HG03060 (cell line): ENCODE data around the gene DRICH1.
"Not testable (repeated sequence)": the region's sequence is repeated elsewhere in the genome, so short reads cannot be mapped to it uniquely, and the experiment has no call there.

Experiments
- ATAC-seq: cut with Tn5 transposase; IDR thresholded peaks from one replicate; pipeline ENCODE4 v1.9.1; 2021; ENCODE audit warnings: low read depth, moderate number of reproducible peaks; ENCODE audit not compliant: unreplicated experiment

Gene DRICH1, protein sequence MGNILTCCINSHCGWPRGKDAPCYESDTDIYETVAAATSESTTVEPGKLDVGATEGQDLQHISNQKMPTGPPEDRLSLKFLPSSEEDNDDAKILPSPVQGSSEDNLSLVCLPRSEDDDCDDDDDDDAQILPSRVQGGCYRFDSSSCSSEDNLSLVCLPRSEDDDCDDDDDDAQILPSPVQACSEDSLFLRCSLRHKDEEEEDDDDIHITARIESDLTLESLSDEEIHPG

DNA sequence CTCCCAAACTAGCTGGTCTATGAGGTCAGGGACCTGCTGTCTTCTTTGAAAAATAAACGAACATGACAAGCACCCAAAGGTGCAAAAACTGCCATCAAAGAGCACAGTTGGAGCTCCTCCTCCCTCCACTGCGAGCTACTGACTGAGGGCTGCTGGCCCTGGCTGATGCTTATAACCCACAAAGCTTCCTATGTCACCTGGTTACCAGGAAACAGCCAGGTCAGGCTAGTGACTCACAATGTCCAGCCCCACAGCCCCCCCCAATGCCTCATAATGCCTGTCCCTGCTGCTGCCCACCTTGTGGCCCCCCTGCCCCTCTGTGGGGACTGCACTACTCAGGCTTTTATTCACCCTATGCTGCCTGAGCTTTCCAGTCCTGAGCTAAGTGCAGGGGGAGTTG lies at the start of gene DRICH1:
DRICH1 (minus strand) TSS at position 144 of the 400 bp plus-strand sequence. CDS start 298 bp downstream, outside the sequence.
- ATAC-seq = no peak

DNA sequence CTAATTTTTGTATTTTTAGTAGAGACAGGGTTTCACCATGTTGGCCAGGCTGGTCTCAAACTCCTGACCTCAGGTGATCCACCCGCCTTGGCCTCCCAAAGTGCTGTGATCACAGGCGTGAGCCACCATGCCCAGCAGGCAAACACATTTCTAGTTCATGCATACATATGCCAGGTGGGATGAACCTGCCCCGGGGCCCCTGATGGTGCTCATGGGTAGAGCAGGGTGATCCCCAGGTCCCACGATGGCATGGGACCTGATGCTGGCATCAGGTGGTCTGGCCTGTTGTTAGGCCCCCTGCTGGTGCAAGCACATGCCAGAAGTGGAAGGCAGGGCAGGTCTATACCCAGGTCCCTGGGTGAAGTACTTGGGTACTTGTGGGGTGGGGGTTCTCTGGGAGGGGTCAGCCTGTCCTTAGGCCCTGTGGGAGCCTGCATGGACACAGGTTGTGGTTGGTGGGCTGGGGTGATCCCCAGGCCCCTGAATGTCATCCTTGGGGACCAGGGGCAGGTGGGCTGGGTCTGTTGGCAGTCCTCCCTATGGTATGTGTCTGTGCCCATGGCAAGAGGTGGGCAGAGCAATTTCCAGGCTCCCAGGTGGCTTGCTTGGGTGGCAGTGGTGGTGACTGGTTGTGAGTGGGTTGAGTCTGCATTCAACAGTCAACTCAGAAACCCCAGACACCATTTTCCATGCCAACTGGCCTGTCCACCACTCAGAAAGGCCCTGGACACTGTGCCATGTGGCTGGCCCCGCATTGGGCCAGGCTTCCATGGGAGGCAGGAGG lies 49.1 kb upstream of the DRICH1 start:
- no peak for ATAC-seq

DNA sequence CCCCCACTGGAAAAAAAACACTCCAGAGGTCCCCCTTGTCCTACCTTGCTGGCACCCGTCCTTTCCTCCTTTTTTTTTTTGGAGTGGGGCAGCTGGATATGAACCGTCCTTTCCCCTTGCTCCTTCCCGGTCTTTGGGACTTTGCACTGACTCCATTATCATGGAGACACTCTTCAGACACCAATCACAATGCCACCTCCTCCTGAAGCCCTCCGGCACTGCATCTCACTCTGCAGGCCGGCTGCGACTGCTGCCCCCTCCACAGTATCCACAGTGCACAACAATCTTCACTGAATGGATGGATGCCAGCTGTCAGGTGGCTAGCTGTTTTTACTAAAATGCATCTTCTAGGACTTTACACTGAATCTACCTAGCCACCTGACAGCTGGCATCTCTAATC lies 46.0 kb upstream of the DRICH1 start:
- ATAC-seq = no peak

DNA sequence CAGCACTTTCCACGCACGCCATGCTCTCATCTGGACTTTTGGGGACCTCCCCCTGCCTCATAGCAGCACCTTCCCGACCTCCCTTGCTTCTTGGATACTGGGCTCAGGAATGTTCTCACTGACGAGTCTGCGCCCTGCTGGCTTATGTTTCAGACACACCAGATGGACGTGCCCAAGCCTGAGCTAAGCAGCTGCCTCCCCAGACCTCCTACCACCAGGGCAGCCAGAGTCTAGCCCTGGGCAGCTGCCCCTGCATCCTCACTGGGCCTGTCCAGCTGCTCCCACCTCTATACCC lies 45.5 kb upstream of the DRICH1 start:
- ATAC-seq = no peak

DNA sequence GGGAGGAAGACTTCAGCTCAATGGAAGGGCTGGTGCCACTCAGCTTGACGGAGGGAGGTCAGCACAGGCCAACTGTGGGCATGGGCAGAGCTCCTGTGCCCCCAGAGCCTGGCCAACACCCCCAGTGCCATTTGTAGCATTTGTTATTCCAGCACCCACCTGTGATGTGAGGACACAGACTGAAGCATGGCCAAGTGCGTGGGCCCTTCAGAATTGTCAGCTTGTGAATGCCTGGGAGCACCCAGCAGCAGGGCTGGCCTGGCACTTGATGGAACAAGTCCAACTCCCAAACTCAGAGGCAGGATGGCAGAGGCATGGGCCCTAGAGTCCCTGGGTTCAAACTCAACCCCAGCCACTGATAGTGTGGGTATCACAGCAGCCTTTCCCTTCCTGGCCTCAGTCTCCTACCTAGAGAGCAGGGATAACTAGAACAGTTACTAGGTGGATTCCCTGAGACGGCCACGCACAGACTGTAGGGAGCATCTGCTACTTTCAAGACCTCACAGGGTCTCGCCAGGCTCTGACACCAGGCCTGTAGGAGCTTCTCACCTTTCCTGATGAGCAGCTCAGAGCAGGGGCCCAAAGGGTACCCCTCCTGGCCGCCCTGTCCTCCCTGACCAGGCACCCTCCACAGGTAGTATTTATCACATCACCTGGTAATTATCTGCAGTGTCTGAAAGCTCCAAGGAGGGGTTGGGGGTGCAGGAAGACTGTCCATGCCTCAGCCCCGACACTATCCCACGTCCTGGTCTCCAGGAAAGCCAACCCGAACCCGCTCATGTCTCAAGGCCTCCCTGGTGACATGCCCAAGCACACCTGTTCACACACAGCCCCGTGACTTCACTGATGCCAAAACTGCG lies 45.0 kb upstream of the DRICH1 start:
- not testable (repeated sequence) for ATAC-seq

DNA sequence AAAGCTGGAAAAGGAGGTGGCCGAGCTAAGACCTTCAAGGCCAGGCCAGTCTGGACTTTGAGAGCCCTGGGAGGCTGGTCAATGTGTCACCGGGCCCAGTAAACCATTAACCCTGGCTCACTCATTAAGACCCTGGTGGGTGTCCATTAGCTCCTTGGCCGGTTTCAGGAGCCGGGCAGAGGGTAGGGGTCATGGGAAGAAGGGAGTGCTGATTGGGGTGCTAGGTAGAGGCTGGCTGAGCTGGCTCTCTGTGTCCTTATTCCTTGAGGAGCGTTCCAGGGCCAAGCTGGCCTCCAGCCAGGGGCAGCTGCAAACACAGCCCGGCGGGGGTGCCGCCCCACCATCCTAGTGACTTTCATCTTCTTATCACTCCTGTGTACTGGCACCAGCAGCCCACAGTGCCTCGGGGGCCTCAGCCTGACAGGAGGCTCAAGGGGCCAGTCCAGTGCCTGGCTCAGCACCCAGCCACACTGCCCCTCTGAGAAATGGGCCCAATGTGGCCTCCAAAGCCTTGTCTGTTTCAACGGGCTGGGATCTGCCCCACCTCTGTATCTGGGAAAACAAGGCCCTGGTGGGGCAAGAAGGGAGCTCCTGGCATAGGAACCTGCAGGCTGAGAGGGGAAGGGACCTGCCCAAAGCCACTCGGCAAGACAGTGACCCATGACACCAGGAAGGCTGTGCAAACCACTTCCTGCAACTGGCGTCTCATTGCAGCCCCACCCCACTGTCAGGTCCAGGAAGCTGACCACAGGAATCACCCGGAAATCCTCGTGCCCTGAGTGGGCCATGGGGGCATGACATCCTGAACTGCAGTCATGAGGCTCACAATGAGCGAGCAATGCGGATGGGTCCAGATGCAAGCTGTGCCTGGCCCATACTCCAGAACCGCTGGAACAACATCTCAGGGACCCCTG lies 43.6 kb upstream of the DRICH1 start:
- ATAC-seq = no peak

DNA sequence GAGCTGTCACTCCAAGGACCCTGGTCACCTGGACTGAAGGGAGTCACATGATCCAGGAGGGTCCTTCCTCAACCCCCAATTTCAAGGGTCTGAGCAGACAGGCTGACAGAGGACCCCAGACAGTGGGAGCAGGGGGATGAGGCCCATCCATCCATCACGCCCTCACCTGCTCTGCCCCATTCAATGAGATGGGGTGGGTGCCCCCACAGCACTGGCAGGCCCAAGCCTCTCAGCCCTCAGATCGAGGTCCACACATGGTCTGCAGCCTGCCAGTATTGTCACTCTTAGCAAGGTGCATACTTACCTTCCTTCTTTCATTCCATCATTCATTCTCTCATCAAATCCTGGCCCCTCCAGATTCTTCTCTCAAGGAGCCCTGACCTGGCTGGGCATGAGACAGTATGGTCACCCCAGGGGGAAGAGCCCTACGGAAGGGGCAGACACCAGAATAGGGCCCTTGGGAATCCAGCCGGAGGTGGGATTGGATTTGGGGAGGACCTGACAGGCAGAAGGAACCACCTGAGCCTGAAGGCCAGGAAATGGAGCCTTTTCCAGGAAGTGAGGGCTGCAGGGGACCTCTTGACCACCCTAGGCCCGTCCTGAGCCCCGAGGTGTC lies 42.9 kb upstream of the DRICH1 start:
- not testable (repeated sequence) for ATAC-seq

DNA sequence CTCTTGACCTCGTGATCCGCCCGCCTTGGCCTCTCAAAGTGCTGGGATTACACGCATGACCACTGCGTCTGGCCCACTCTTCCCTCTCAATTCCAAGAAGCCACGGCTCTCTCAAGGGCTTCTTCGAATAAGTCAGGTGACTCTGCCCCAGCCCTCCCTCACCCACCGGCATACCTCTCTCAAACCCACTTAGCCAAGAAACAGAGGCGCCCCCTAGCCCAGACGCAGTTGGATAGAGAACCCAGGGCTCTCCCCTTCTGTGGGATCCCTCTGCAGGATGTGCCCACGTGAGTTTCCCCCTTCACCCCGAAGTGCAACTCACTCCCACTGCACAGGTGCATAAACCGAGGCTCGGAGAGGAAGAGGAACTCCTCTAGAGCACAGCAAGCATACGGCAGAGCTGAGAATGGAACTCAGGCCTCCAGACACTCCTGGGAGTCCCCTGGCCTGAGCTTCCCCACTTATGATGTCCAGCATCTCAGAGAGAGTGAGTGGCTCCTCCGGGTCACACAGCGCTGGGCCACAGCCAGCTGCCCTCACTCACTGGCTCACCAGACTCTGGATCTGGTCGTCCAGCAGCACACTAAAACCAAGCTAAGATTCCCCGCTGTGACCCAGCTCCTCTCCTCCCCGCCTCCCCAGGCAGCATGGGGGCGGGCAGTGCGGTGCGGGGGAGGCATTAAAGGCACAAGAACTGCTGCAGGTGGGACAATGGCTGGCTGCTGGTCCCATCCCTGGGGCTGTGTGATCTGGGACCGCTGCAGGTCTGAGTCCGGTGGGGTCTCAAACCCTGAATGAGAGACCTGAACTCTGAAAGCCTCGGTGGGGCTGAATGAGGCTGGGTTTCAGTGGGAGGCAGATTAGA lies 41.9 kb upstream of the DRICH1 start:
- no peak for ATAC-seq

DNA sequence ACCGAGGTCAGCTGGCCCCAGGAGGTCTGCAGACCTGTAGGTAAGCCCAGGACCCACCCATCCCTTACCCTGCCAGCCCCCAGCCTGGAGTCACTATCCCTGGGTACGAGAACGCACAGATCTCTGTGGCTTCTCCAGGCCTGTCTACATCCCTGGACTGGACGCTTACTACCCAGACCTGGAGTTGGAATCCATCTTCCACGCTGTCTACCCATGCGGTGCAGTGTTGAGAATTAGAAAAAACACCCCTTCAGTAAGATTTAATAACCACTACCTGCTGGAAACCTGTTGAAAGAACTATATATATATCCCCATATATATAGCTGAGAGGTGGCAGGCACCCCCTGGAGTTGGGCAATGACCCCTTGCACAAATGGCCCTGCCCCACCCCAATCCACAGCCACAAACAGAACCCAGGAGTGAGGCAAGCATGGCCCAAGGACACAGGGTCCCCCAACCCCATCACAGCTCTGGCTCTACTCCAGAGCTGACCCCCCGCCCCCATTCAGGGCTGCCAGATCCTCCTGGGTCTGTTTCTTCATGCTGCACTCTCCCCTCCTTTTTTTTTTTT lies 41.0 kb upstream of the DRICH1 start:
- no peak for ATAC-seq

DNA sequence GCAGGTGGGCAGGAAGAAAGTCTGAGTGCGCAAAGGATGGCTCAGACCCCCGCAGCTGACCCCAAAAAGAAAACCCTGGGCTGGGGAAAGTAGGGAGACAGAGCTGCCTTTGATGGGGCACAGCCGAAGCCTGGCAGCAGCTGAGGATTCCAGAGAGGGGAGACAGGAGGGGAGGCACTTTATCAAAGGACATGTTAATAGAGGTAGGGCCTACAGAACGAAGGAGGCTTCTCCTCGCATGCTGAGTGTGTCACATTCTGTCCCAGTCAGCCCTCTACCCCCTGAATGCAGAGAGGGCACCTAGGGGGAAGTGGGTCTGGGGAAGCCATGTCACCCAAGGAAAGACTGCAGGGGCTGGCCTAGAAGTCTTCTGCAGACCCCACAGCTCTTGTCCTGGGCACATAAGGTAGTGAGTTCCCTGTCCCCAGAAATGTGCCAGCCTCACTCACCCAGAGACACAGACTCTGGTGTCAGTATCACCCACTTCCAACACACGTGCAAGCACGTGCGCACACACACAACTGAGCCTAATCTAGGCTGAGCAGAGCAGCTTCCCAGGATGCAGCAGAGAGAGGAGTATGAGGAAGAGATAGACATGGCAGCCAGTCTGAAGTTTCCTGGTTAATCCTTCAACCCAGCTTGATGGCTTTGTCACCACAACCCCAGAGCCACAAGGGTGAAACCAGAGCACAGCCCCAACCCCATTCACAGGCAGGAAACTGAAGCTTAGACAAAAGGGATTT lies 40.4 kb upstream of the DRICH1 start:
- ATAC-seq = not testable (repeated sequence)

DNA sequence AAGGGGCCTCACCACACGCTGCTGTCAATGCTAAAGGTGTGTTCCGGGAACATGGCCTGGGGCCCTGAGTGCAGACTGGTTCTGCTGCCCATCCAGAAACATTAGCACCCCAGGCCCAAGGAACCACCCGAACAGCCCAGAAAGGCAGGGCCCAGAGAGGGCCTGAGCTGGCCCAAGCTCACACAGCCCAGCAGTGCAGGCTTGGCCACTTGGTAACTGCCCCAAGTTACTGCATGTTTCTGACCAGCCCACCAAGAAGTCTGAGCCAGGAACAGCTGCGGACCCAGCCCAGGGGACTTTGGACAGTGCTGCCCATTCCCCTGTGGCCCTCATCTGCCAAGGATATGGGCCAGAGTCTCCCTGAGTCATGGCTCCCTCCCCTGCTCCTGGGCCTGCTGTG lies 39.3 kb upstream of the DRICH1 start:
- ATAC-seq = not testable (repeated sequence)

DNA sequence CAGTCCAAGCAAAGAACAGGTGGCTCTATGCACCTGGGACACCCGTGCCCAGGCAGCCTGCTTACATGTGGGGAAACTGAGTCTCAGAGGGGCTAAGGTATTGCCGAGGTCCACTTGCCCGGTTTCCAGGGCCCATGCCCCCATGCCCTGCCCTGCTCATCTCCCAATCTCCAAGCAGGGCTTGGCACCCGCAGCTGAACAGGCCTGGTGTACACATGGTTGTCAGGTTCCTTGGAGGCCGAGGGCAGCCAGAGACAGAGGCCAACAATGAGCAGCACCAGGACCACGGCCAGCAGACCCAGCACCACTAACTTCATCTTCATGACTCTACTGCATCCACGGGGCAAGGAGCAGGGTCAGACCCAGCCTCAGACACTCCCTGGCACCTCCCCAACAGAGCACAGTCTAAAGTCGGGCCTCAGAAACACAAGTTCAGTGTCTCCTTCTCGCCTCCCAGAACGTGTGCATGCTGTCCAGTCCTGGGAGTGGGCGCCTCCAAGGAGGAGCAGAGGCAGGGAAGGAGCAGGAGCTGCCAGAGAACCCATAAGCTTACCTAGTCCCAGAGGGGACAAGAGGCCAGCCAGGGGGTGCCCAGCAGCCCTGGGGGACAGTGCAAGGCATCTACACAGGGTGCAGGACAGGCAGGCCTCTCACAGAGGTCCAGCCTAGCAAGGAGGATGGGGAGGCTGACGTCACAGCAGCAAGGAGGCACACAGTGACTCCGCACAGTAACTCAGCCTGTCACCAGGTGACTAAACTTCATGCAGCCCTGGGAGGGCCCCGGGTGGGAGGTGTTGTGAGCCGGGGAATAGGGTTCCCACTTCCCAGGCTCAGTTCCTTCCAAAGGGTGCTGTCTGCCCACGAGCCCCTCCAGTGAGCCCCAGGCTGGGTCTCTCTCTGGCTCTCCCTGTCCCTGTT lies 38.5 kb upstream of the DRICH1 start:
- no peak for ATAC-seq

DNA sequence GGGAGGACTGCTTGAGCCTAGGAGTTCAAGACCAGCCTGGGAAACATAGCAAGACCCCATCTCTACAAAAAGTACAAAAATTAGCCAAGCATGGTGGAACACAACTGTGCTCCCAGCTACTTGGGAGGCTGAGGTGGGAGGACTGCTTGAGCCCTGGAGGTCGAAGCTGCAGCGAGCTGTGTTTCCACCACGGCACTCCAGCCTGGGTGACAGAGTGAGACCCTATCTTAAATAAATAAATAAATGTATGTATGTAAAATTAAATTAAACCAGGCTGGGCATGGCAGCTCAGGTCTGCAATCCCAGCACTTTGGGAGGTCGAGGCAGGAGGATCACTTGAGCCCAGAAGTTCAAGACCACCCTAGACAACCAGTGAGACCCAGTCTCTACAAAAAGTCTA lies 28.3 kb upstream of the DRICH1 start:
- not testable (repeated sequence) for ATAC-seq

DNA sequence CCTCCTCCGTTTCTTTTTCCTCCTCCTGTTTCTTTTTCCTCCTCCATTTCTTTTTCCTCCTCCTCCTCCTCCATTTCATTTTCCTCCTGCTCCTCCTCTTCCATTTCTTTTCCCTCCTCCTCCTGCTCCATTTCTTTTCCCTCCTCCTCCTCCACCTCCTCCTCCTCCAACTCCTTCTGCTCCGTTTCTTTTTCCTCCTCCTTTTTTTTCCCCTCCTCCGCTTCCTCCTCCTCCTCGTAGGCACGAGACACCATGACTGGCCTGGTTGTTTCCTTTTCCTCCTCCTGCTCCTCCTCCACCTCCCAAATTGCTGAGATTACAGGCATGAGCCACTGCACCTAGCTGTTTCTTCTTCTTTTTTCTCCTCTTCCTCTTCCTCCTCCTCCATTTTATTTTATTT lies 25.6 kb upstream of the DRICH1 start:
- ATAC-seq = no peak

DNA sequence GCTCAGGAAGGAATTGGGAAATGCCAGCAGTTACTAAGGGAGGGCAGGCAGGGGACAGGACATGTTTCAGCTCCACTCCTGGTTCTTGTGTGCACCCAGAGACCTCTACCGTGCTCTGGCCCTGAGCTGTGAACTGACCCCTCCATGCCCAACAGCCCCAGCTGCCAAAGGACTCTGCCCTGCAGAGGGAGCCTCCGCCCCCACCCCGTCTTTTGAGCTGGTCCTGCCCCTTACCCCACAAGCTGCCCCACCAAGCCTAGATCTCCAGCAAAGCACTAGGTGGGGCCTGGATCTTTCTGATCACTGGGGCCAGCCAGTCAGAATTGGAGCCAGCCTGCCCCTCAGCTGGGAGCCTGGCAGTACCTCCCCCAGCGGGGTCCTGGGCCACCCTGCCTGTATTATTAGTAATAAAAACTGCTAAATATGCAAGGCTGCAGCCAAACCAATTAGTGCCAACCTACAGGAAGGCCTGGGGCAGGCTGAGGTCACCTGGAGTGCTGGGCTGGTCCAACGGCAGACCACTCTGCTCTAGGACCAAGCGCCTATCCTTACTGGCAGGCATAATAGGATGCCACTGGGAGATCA lies 23.9 kb upstream of the DRICH1 start:
- no peak for ATAC-seq

DNA sequence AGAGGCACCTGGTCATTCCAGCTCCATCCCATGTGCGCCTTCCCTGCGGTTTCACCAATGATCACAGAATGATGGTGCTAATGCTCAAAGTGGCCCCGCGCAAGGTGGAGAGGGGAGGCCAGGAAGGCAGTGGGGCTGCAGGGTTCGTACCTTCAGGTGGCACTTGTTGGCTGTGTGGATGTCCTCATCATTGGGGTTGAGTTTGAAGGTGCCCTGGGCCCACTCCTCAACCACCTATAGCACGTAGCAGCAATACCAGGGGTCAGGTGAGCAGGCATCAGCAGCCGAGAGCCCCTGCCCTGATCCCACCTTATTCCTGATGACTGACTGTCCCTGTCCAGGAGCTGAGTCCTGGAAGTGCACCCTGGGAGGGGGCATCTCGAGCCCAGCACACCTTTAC lies 20.6 kb upstream of the DRICH1 start:
- ATAC-seq = no peak

DNA sequence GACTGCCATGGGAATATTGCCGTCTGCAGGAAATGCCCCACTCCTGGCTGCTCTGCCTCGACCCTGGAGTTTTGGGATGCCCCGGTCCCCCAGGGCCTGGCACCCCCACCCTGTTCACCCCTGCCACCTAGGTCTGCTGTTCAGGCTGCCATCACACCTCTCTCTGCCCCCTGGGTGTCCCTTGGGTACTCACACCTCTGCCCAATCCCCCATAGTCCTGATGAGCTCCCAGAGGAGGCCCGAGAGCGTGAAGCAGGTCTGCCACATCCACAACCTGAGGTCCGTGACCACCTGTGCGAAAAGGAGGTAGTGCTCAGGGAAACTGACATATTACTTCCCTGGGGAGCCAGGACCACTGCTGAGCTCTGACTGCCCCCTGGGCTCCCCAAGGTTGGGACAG lies 20.2 kb upstream of the DRICH1 start:
- no peak for ATAC-seq
